HG03097 (cell line): ENCODE data around the gene SOD1.
A peak's percentile ranks its signal among the peaks of the same experiment; 100 is the strongest.
"Not testable (repeated sequence)": the region's sequence is repeated elsewhere in the genome, so short reads cannot be mapped to it uniquely, and the experiment has no call there.

Experiments
- ATAC-seq: cut with Tn5 transposase; IDR thresholded peaks from one replicate; pipeline ENCODE4 v1.9.1; 2021; ENCODE audit not compliant: unreplicated experiment, low FRiP score

SOD1 gene

DNA sequence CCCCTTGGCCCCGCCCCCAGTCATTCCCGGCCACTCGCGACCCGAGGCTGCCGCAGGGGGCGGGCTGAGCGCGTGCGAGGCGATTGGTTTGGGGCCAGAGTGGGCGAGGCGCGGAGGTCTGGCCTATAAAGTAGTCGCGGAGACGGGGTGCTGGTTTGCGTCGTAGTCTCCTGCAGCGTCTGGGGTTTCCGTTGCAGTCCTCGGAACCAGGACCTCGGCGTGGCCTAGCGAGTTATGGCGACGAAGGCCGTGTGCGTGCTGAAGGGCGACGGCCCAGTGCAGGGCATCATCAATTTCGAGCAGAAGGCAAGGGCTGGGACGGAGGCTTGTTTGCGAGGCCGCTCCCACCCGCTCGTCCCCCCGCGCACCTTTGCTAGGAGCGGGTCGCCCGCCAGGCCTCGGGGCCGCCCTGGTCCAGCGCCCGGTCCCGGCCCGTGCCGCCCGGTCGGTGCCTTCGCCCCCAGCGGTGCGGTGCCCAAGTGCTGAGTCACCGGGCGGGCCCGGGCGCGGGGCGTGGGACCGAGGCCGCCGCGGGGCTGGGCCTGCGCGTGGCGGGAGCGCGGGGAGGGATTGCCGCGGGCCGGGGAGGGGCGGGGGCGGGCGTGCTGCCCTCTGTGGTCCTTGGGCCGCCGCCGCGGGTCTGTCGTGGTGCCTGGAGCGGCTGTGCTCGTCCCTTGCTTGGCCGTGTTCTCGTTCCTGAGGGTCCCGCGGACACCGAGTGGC lies at the start of gene SOD1:
TSS of gene SOD1 (plus strand) at position 158 of the 723 bp plus-strand sequence. CDS start at position 235, 77 bp downstream.
- peak; percentile 94 for ATAC-seq

DNA sequence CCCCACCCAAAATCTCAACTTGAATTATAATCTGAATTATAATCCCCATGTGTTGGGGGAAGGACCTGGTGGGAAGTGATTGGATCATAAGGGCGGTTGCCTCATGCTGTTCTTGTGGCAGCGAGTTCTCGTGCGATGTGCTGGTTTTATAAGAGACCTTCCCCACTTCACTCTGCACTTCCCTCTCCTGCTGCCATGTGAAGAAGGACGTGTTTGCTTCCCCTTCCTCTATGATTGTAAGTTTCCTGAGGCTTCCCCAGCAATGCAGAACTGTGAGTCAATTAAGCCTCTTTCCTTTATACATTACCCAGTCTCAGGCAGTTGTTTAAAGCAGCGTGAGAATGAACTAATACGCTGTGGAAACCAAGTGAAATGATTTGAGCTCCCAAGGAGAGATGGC lies 48.0 kb upstream of the SOD1 start:
- ATAC-seq: no peak

DNA sequence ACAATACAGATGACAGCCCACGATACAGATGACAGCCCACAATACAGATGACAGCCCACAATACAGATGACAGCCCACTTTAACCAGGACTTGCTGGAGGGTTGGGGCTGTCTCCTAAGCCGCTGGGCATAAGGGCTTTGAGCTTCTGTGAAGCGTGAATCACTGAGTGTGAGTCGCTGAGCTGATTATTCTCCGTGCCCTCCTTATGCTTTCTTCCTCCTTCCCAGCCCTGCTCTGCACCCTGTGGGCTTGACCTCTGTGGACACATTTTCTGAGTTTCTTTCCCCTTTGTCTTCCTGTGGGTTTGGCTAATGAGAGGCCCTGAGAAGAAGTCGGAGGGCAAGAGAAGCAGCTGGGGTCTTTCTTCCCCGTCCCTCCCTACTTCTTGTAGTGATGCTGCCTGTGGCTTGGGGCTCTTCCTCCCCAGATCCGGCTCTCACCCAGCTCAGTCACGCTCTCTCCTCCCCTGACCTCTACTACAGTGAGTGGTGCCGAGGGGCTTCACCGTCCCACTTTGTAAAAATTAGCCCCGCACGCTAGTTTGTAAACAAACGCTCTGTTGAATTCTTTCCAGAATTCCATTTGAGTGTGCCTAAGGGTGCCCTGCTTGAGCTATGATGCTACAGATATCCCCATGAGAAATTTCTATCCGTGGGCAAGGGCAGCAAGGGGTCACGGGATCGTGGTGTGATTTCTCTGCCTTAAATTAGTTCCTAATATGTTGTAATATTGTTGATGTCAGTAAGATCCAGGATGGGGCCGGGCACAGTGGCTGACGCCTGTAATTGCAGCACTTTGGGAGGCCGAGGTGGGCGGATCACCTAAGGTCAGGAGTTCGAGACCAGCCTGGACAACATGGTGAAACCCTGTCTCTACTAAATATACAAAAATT lies 46.4 kb upstream of the SOD1 start:
- no peak for ATAC-seq

DNA sequence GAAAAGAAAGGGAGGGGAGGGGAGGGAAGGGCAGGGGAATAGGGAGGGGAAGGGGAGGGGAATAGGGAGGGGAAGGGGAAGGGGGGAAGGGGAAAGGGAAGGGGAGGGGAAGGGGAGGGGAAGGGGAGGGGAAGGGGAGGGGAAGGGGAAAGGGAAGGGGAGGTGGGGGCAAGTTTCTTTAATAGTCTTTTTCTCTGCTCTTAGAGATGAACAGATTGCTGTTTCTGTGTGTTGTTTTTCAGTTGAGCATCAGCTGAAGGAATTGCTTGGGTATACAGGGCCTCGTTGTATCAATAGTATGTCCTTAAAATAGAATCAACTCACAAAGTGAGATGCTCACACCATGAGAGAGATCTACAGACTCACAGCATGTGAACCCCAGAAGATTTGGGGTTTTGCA lies 44.8 kb upstream of the SOD1 start:
- ATAC-seq: no peak

DNA sequence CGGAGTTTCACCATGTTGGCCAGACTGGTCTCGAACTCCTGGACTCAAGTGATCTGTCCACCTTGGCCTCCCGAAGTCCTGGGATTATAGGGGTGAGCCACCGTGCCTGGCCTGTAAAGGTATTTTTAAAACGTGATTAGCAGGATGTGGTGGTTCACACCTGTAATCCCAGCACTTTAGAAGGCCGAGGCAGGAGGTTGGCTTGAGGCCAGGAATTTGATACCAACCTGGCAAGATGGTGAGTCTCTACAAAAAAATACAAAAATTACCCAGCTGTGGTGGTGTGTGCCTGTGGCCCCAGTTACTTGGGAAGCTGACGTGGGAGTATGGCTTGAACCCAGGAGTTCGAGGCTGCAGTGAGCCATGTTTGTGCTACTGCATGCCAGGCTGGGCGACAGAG lies 43.3 kb upstream of the SOD1 start:
- no peak for ATAC-seq

DNA sequence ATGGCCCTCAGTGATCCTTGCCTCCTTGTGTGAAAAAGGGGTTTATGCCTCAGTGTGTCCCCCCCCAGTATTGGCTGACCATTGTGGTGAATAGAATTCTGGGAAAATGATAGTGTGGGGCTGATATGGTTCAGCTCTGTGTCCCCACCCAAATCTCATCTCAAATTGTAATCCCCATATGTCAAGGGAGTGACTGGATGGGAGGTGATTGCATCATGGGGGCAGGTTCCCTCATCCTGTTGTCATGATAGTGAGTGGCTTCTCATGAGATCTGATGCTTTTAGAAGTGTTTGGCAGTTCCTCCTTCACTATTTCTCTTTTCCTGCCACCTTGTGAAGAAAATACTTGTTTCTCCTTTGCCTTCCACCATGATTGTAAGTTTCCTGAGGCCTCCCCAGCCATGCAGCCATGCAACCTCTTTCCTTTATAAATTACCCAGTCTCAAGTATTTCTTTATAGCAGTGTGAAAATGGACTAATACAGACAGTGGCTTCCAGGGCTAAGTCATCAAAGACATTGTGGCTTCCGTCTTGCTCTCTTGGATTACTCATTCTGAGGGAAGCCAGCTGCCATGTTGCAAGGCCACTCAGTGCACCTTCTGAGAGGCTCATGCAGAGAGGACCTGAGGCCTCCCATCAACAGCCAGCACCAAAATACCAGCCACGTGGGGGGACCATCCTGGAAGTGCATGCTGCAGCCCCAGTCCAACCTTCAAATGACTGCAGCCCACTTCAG lies 40.6 kb upstream of the SOD1 start:
- ATAC-seq: no peak

DNA sequence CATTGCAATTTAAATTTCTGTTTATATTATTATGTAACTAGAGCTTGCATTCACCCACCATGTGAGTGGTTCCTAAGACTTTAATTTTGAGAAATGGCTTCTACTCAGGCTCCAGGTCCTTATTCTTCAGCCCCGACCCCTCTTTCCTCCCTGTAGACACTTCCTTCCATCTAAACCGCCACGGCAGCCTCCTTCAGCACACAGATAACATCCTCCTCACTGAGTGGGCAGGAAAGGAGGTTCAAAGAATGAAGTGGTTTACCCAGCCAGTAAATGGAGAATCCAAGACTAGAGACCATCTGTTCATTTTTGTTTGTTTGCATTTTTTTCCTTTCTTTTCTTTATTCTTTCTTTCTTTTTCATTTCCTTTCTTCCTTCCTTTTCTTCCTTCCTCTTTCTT lies 37.1 kb upstream of the SOD1 start:
- ATAC-seq: no peak

DNA sequence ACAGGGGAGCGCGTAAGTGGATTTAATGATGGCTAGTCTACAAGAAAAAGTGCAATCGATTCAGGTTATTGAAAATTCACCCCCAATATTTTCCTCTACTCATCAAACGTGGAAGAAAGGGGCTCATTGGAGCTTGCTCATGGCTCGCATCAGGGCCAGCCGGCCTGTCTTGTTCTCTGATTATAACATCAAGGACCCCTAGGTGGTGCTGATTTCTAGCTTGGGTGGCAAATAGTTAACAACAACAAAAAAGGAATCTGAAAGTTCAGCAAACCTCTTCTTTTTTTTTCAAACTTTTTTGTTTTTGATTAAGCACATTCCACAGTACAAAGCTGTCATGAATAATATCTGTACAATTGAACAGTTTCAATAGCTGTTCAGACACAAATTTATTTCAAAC lies 35.8 kb upstream of the SOD1 start:
- no peak for ATAC-seq

DNA sequence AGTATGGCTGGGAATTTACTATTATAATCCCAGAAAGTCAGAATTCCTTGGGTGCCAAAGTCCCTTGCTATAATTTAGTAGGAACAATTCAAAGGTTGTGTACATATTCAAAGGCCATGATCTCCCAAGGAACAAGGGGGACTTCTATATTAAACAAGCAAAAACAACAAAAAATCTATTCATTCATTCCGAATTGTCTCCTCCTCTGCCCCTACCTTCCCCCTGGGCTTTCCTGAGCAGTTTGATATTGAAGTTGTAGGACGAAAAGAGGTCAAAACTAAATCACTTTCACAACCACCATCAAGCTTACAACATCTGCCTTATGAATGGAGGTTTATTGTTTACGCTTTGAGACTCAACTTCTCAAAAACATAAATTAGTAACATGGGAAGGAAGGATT lies 35.3 kb upstream of the SOD1 start:
- ATAC-seq: no peak

DNA sequence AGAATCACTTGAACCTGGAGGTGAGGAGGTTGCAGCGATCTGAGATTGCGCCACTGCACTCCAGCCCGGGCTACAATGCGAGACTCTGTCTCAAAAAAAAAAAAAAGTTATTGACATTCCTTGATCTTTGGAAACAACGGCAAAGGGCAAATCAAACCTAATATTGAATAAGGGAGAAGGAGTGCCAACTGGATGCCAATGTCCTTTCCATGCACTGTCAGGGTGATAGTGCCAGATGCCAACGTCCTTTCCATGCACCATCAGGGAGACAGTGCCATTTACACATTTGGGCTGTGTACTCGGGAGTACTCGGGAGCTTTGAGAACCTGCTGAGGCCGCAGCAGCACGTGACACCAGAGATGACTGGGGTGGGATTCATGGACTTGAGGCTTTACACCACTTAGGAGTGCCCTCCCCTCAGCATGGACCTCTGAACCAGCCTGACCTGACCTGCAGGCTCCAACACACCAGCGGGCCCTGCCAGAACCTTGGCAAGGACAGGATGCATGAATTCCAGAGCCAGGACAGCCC lies 34.5 kb upstream of the SOD1 start:
- ATAC-seq: no peak

DNA sequence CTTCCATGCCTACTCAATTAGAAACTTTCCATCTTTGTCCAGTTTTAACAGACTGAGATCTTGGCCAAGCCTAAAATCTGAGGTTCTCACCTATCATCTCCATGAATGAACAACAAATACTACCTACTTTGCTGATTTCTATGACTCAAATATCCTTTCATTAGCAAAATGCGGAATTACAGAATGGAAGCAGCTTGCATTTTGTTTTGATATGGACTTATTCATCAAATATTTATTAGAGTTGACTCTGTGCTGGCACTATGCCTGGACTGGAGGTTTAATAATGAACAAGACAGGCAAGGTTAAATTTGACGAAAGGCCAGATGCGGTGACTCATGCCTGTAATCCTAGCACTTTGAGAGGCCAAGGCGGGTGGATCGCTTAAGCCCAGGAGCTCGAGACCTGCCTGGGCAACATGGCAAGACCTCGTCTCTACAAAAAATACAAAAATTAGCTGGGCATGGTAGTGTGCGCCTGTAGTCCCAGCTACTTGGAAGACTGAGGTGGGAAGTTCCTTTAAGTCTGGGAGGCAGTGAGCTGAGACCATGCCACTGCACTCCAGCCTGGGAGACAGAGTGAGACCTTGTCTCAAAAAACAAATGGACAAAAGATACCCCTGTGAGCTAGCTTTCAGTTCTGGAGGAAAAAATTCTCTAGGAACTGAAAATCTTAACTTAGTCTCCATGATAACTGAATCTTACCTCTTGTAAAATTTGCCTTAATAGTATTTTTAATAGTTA lies 29.4 kb upstream of the SOD1 start:
- ATAC-seq: no peak

DNA sequence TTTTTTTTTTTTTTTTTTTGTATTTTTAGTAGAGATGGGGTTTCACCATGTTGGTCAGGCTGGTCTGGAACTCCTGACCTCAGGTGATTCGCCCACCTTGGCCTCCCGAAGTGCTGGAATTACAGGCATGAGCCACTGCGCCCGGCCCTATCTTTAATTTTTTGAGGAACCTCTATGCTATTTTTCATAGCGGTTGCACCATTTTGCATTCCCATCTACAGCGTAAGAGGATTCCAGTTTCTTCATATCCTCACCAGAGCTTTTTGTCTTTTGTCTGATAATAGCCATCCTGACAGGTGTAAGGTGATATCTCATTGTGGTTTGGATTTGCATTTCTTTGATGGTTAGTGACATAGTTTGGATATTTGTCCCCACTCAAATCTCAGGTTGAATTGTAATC lies 27.6 kb upstream of the SOD1 start:
- not testable (repeated sequence) for ATAC-seq

DNA sequence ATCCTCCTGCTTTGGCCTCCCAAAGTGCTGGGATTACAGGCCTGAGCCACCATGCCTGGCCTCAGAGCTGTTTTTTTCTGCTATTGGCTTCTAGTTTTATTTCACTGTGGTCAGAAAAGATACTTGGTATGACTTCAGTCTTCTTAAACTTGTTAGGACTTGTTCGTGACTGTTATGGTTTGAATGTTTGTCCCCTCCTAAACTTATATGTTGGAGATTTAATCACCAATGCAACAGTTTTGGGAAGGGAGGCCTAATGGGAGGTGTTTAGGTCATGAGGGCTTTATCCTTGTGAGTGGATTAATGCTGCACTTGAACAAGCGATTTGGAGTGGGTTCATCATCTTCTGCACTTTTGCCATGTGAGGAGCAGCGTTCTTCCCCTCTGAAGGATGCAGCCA lies 24.5 kb upstream of the SOD1 start:
- ATAC-seq: no peak

DNA sequence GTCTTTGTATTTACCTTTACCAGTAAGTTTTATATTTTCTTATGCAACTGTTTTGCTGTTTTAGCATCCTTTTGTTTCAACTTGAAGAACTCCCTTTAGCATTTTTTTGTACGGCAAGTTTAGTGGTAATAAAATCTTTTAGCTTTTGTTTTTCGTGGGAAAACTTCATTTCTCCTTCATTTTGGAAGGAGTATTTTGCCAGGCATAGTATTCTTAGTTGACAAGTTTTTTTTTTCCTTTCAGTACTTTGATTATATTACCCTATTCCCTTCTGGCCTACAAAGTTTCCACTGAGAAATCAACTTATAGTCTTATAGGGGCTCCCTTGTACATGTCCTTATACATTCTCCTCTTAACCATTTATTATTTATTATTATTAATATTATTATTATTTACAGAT lies 22.6 kb upstream of the SOD1 start:
- ATAC-seq: no peak

DNA sequence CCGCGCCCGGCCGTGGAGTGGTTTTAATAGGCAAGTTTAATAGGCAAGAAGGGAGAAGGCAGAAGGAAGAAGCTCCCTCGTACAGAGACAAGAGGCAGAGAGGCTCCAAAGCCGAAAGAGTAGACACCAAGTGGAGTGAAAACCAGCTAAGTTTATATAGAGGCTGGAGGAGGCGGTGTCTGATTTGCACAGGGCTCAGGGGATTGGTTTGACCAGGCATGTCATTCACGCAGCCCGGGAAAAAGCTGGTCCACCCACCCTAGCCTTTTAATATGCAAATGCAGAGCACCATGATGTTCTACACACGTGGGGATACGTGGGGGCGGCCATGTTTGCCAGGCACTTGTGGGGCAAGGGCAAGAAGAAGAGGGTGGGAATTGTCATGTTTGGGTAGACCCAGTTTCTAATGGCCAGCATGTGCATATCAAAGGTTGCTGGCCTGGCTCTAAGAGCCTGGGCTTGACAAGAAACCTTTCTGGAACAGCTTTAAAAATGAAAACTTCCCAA lies 18.0 kb upstream of the SOD1 start:
- ATAC-seq: no peak

DNA sequence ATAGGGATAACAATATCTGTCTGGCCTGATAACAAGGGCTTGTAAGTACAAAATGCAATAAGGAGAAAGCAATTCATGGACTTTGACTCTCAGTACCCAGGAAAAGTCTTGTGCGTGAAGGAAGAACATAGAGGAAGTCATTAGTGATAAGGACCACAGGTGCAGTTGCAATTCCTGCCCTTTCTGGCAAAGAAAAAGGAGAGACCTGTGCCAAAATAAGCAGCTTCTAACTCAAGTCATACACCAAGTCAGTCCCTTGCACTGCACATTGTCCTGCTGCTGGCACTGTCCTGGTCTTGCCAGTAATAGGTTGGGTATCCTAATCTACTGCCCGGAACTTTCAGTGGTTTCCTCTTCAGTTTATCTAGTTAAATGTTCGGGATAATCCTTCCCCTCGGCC lies 14.8 kb upstream of the SOD1 start:
- ATAC-seq: no peak

DNA sequence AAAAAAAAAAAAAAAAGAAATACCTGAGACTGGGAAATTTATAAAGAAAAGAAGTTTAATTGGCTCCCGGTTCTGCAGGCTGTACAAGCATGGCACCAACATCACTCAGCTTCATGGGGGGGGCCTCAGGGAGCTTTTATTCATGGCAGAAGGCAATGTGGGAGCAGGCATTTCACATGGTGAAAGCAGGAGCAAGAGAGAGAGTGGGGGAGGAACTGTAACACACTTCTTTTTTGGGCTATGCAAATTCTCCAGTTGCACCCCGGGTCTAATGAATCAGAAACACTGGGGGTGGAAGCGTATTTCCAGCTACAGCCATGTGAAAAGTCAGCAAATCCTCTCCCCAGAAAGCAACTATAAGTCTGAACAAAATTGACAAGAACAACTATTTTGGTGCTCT lies 11.8 kb upstream of the SOD1 start:
- no peak for ATAC-seq

DNA sequence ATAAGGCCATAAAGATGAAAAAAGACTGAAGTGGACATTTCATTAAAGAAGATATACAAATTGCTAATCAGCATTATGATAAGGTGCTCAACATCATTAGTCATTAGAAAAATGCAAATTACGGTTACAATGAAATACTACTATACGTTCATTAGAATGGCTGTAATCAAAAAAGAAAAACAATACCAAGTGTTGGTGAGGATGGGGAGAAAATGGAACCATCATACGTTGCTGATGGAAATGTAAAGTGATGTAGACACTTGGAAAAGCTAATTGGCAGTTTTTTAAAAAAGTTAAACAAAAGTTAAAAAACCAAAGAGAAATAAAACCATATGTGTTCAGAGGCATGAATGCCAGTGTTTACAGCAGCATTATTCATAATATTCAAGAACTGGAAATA lies 8.6 kb upstream of the SOD1 start:
- no peak for ATAC-seq

DNA sequence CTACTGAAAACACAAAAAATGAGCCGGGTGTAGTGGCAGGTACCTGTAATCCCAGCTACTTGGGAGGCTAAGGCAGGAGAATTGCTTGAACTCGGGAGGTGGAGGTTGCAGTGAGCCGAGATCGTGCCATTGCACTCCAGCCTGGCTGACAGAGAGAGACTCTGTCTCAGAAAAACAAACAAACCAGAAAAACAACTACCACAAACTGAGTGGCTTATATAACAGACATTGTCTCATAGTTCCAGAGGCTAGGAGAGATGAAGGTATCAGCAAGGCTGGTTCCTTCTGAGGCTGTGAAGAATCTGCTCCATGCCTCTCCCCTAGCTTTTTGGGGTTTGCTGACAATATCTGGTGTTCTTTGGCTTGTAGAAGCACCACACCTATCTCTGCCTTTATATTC lies 8.0 kb upstream of the SOD1 start:
- ATAC-seq: not testable (repeated sequence)

DNA sequence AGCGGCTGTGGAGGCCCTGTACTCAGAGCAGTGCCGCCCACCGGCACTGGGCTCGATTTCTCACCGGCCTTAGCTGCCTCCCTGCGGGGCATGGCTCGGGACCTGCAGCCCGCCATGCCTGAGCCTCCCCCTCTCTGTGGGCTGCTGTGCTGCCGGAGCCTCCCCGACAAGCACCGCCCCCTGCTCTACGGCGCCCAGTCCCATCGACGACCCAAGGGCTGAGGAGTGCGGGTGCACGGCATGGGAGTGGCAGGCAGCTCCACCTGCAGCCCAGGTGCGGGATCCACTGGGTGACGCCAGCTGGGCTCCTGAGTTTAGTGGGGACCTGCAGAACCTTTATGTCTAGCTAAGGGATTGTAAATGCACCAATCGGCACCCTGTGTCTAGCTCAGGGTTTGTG lies 5.2 kb upstream of the SOD1 start:
- ATAC-seq: no peak
